Muscle of leg (tissue), 11 donors: ENCODE results near the gene SLIT1. TPM values are rescaled to one million over a fixed set of nuclear protein-coding genes. Genes with fewer than 3 reads are reported as not detected.

ENCODE experiments used
- DNase-seq: peaks from one replicate; pipeline ENCODE4 v3.0.0; 2013
- H3K27ac ChIP-seq: one replicate; pipeline ENCODE4 v1.5.1; 2013; ENCODE audit warnings: mild to moderate bottlenecking, low read length, control low read depth
- H3K27me3 ChIP-seq: one replicate; pipeline ENCODE4 v1.6.1; 2013; ENCODE audit warnings: low read length; ENCODE audit not compliant: control insufficient read depth, insufficient read depth
- H3K36me3 ChIP-seq: one replicate; pipeline ENCODE4 v1.6.1; 2013; ENCODE audit warnings: low read length; ENCODE audit not compliant: control insufficient read depth, insufficient read depth
- H3K4me1 ChIP-seq: one replicate; pipeline ENCODE4 v1.6.1; 2013; ENCODE audit warnings: low read length; ENCODE audit not compliant: control insufficient read depth, insufficient read depth
- H3K4me3 ChIP-seq: one replicate; pipeline ENCODE4 v1.5.1; 2013; ENCODE audit warnings: low read length, control low read depth
- H3K9me3 ChIP-seq: replicated peaks from 2 replicates; pipeline ENCODE4 v1.6.1; 2013; ENCODE audit warnings: low read depth, low read length; ENCODE audit not compliant: control insufficient read depth
- WGBS: methylation state at CpG from one replicate; pipeline ENCODE4 v1.1.5; 2013; ENCODE audit warnings: missing lambda C conversion rate; ENCODE audit not compliant: insufficient coverage; 5-methylcytosine and 5-hydroxymethylcytosine counted together
- polyA plus RNA-seq, 8 donors: library from polyadenylated mRNA; unstranded; fragments of 120-200 nt; gene quantifications; one replicate each; pipeline versions ENCODE4 v1.2.1 to v1.2.3, GENCODE V29; 2013; ENCODE audit warnings: inconsistent platforms in 1 of 8, low replicate concordance in 1 of 8; ENCODE audit not compliant: insufficient read length in 8 of 8, insufficient read depth in 1 of 8
- total RNA-seq: library from RNA; stranded (reverse); fragments of 120-200 nt; gene quantifications from one replicate; pipeline ENCODE4 v1.2.4, GENCODE V29; 2013

The SLIT1 gene
- total and polyA plus RNA-seq, 9 donors: 0.35 to 1.4 (median 1.1) TPM

- 50% methylated on average over 1 of the region's 6 CpGs for WGBS
- DNase-seq: no peak
Observed at GRCh38 chr10:97222326-97222961, 36.7 kb upstream of the SLIT1 start.

DNA sequence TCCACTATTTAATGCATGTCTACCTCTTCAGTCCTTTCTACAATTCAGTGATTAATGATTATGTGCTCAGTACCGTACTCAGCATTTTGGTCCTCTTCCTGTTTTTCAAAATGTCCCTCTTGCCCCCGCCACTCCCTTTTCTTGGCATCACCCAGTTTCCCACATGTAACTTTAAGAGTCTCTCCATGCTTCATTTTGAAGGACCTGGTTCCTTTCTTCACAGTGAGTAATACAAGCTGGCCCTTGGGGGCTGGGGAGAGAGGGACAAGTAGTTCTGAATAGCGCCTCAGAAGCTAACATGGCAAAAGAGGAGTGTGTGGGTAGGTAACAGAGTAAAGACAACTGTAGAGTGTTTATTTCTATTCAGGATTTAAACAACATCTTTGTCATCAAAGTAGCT, 34.6 kb upstream of the SLIT1 start:
- H3K27me3 ChIP-seq: no peaks in the 10 kb centered on the region
- WGBS: no CpG with 5 or more reads among the region's 3 CpGs
- peaks cover 21% of the 10 kb centered on the region for H3K36me3 ChIP-seq
- H3K9me3 ChIP-seq: no peaks in the 10 kb centered on the region
- DNase-seq: no peak
- H3K4me1 ChIP-seq: no peaks in the 10 kb centered on the region
- no peak overlapping the region for H3K27ac ChIP-seq
- no peak overlapping the region for H3K4me3 ChIP-seq

More at GRCh38 chr10:97222326-97222961, 36.7 kb upstream of the SLIT1 start:
- Histone ChIP-seq H3K36me3 (peaks cover 21% of the 10 kb centered on the region), H3K4me3 (no peak overlapping the region), H3K9me3 (no peaks in the 10 kb centered on the region), H3K4me1 (no peaks in the 10 kb centered on the region), H3K27ac (no peak overlapping the region), H3K27me3 (no peaks in the 10 kb centered on the region)

DNA sequence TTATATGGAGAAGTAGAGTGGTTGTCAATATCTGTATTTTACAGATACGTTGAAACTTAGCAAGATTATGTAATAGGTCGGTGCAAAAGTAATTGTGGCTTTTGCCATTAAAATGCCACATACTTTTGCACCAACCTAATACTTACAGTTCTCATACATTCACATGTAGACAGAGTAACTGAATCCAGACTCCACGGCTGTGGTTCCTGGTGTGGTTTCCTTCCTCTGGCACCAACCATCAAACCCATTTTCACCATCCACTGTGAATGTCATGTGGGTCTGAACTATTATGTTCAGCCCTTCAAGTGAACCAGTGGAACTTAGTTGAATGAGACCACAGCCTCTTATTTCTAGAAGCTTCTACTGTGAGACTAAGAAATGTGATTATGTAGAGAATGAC, 31.5 kb upstream of the SLIT1 start:
- Histone ChIP-seq H3K4me3 (no peak overlapping the region), H3K9me3 (no peaks in the 10 kb centered on the region), H3K4me1 (no peaks in the 10 kb centered on the region), H3K27ac (no peak overlapping the region), H3K36me3 (peaks cover 4% of the 10 kb centered on the region), H3K27me3 (no peaks in the 10 kb centered on the region)
- DNase-seq: no peak
- WGBS: no CpG with 5 or more reads among the region's 3 CpGs

DNA sequence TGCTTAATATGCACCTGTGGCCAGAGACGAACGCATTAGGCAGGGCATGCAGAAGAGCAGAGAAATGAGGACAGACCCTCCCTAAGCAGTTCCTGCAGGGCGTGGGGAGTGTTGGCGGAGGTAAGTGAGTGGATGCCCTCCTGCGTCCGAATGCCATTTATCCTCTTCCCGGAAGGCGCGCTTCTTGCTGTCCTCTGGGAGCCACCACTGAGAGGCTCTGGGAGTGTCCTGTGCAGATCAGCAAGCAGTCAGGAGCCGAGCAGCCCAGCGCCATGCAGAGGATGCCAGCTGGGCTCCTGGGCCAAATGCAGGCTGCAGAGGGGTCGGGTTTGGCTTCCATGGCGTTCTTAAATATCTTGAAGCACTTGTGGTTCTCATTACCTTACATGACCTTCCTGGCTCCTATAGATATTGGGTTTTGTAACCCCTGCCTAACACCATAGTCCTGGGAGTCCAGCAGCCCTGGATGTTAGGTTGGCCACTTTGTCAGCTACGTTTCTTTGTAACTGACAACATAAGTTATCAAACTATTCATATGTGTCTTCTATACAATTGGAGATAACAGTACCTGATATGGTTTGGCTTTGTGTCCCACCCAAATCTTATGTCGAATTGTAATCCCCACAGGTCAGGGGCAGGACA, 30.0 kb upstream of the SLIT1 start:
- no peak for DNase-seq
- Histone ChIP-seq H3K4me1 (no peaks in the 10 kb centered on the region), H3K27me3 (no peaks in the 10 kb centered on the region), H3K9me3 (no peaks in the 10 kb centered on the region), H3K27ac (no peak overlapping the region), H3K36me3 (peaks cover 4% of the 10 kb centered on the region), H3K4me3 (no peak overlapping the region)
- 87% methylated on average over 11 of the region's 15 CpGs for WGBS

GRCh38 chr10:97213431-97213830, 27.7 kb upstream of the SLIT1 start:
- H3K4me1 ChIP-seq: no peaks in the 10 kb centered on the region
- no peak overlapping the region for H3K27ac ChIP-seq
- no peak overlapping the region for H3K4me3 ChIP-seq
- DNase-seq: no peak
- 44% methylated on average over 5 of the region's 9 CpGs for WGBS
- H3K9me3 ChIP-seq: no peaks in the 10 kb centered on the region
- H3K36me3 ChIP-seq: no peaks in the 10 kb centered on the region
- no peaks in the 10 kb centered on the region for H3K27me3 ChIP-seq

GRCh38 chr10:97211229-97211628, 25.5 kb upstream of the SLIT1 start:
- H3K4me3 ChIP-seq: no peak overlapping the region

GRCh38 chr10:97210543-97210960, 24.8 kb upstream of the SLIT1 start:
- 0% methylated on average over 2 of the region's 8 CpGs for WGBS
- DNase-seq: peak; percentile 70
- H3K27ac ChIP-seq: no peak overlapping the region
- H3K36me3 ChIP-seq: no peaks in the 10 kb centered on the region
- no peaks in the 10 kb centered on the region for H3K9me3 ChIP-seq
- H3K4me1 ChIP-seq: no peaks in the 10 kb centered on the region
- no peaks in the 10 kb centered on the region for H3K27me3 ChIP-seq
- H3K4me3 ChIP-seq: no peak overlapping the region

More at GRCh38 chr10:97211229-97211628, 25.5 kb upstream of the SLIT1 start:
- WGBS: 89% methylated on average over 9 of the region's 9 CpGs
- DNase-seq: no peak
- no peak overlapping the region for H3K27ac ChIP-seq
- H3K4me1 ChIP-seq: no peaks in the 10 kb centered on the region
- no peaks in the 10 kb centered on the region for H3K36me3 ChIP-seq
- no peaks in the 10 kb centered on the region for H3K9me3 ChIP-seq
- H3K27me3 ChIP-seq: no peaks in the 10 kb centered on the region

DNA sequence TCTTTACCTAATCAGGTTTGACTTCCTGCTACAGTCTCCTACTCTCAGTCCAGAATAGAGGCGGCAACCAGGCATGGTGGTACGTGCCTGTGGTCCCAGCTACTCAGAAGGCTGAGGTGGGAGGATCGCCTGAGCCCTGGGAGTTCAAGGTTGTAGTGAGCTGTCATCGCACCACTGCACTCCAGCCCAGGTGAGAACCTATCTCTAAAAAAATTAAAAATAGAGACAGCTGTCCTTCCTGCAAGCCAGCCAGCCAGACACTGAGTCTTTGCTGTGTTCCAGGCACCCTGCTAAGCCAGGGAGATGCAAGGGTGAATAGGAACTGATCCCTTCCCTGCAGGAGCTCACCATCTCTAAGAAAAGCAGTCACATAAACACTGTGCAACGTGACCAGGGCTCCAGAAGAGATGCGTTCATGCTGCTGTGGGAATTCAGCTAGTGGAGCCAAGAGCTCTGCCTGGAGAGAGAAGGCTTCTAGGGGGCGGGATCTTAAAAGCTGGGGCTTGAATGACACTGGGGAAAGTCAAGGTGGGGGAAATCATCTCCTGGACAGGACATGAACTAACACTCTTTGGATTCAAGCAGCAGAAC, 22.1 kb upstream of the SLIT1 start:
- WGBS: no CpG with 5 or more reads among the region's 7 CpGs
- Histone ChIP-seq H3K9me3 (no peaks in the 10 kb centered on the region), H3K36me3 (no peaks in the 10 kb centered on the region), H3K27me3 (no peaks in the 10 kb centered on the region), H3K4me1 (no peaks in the 10 kb centered on the region), H3K4me3 (no peak overlapping the region), H3K27ac (no peak overlapping the region)
- no peak for DNase-seq

DNA sequence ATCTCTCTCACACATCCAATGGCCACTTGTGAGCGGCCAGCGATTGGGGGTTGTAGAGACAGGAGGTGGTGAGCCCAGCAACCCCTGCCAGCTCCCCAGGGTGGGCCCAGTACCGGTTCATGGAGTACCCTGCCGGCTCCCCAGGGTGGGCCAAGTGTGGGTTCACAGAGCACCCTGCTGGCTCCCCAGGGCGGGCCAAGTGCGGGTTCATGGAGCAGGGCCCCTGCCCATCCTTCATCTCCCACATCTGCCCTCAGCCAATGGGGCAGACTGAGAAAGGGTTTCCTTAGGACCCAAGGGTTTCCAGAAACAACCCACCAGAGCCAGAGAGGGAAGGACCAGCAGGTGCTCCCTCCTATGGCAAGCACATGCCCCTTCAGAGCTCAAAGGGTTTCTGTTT, 21.4 kb upstream of the SLIT1 start:
- WGBS: no CpG with 5 or more reads among the region's 6 CpGs

GRCh38 chr10:97204826-97205679, 19.3 kb upstream of the SLIT1 start:
- Histone ChIP-seq H3K27me3 (no peaks in the 10 kb centered on the region), H3K4me1 (no peaks in the 10 kb centered on the region), H3K27ac (no peak overlapping the region), H3K36me3 (no peaks in the 10 kb centered on the region), H3K4me3 (no peak overlapping the region), H3K9me3 (no peaks in the 10 kb centered on the region)
- no peak for DNase-seq
- WGBS: 80% methylated on average over 14 of the region's 14 CpGs

More for the DNA sequence above, 21.4 kb upstream of the SLIT1 start:
- DNase-seq: no peak
- Histone ChIP-seq H3K36me3 (no peaks in the 10 kb centered on the region), H3K4me1 (no peaks in the 10 kb centered on the region), H3K27ac (no peak overlapping the region), H3K4me3 (no peak overlapping the region), H3K9me3 (no peaks in the 10 kb centered on the region), H3K27me3 (no peaks in the 10 kb centered on the region)
